GM18951 (cell line): Measurements from ENCODE around the gene PCDHA5.
"Not testable (repeated sequence)": the region's sequence is repeated elsewhere in the genome, so short reads cannot be mapped to it uniquely, and the experiment has no call there.

Experiments used
- POLR2A ChIP-seq: IDR thresholded peaks from 4 replicates; pipeline ENCODE4 v1.6.1; 2011; ENCODE audit warnings: mild to moderate bottlenecking; ENCODE audit not compliant: insufficient read length, insufficient read depth; ENCODE audit errors: extremely low read depth
- in situ Hi-C: fragments of 300-500 bp; cut with MboI; formaldehyde crosslinking; loops from one replicate; pipeline ENCODE4 v1.12.0; 2022; ENCODE audit warnings: low sequenced_read_pairs, mixed read lengths, inconsistent platforms; ENCODE audit not compliant: unreplicated experiment

Gene PCDHA5

DNA sequence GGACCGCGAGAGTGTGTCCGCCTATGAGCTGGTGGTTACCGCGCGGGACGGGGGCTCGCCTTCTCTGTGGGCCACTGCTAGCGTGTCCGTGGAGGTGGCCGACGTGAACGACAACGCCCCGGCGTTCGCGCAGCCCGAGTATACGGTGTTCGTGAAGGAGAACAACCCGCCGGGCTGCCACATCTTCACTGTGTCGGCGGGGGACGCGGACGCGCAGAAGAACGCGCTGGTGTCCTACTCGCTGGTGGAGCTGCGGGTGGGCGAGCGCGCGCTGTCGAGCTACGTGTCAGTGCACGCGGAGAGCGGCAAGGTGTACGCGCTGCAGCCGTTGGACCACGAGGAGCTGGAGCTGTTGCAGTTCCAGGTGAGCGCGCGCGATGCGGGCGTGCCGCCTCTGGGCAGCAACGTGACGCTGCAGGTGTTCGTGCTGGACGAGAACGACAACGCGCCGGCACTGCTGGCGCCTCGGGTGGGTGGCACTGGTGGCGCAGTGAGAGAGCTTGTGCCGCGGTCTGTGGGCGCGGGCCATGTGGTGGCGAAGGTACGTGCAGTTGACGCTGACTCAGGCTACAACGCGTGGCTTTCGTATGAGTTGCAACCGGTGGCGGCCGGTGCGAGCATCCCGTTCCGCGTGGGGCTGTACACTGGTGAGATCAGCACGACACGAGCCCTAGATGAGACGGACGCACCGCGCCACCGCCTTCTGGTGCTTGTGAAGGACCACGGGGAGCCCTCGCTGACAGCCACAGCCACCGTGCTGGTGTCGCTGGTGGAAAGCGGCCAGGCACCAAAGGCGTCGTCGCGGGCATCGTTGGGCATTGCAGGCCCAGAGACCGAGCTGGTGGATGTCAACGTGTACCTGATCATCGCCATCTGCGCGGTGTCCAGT, 14.5 kb downstream of the PCDHA5 start:
- no peak for TF ChIP-seq POLR2A
- in situ Hi-C loops, result no loop called here

DNA sequence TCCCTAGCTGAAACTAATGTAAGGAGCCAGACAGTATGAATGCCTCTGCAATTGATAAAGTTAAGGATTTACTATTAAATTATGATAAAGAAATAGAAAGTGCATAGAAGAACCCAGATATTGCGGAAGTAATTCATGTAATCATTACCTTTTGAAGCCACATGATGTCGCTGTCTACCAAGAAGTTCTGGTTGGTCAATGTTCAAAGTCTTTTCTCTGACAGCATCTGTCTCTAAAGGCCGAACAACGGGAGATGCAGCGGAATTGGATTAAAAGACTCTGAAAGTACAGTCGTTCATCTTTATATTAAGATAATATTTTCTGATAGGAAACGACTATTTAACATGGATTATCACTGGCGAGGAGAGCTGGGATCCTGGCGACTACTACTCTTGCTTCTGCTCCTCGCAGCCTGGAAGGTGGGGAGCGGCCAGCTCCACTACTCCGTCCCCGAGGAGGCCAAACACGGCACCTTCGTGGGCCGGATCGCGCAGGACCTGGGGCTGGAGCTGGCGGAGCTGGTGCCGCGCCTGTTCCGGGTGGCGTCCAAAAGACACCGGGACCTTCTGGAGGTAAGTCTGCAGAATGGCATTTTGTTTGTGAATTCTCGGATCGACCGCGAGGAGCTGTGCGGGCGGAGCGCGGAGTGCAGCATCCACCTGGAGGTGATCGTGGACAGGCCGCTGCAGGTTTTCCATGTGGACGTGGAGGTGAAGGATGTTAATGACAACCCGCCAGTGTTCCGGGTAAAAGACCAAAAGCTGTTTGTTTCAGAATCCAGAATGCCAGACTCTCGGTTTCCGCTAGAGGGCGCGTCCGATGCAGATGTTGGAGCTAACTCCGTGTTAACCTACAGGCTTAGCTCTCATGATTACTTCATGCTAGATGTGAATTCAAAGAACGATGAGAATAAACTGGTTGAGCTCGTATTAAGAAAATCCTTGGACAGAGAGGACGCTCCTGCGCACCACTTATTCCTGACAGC, 19.9 kb downstream of the PCDHA5 start, which contains the start of gene PCDHA8:
Gene PCDHA8, plus strand, starts transcription at position 210 of the 985 bp plus-strand sequence. Its CDS starts 135 bp downstream, at position 345.
- in situ Hi-C loops, result no loop called here
- TF ChIP-seq POLR2A, result no peak

DNA sequence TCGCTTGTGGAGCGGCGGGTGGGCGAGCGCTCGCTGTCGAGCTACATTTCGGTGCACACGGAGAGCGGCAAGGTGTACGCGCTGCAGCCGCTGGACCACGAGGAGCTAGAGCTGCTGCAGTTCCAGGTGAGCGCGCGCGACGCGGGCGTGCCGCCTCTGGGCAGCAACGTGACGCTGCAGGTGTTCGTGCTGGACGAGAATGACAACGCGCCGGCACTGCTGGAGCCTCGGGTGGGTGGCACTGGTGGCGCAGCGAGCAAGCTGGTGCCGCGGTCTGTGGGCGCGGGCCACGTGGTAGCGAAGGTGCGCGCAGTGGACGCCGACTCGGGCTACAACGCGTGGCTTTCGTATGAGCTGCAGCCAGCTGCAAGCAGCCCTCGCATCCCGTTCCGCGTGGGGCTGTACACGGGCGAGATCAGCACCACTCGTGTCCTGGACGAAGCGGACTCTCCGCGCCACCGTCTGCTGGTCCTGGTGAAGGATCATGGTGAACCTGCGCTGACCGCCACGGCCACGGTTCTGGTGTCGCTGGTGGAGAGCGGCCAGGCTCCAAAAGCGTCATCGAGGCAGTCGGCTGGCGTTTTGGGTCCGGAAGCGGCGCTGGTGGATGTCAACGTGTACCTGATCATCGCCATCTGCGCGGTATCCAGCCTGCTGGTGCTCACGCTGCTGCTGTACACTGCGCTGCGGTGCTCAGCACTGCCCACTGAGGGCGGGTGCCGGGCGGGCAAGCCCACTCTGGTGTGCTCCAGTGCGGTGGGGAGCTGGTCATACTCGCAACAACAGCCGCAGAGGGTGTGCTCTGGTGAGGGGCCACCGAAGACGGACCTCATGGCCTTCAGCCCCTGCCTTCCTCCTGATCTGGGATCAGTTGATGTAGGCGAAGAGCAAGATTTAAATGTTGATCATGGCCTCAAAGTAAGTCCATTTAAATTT, 21.7 kb downstream of the PCDHA5 start:
- TF ChIP-seq POLR2A, result no peak
- in situ Hi-C loops, result no loop called here

DNA sequence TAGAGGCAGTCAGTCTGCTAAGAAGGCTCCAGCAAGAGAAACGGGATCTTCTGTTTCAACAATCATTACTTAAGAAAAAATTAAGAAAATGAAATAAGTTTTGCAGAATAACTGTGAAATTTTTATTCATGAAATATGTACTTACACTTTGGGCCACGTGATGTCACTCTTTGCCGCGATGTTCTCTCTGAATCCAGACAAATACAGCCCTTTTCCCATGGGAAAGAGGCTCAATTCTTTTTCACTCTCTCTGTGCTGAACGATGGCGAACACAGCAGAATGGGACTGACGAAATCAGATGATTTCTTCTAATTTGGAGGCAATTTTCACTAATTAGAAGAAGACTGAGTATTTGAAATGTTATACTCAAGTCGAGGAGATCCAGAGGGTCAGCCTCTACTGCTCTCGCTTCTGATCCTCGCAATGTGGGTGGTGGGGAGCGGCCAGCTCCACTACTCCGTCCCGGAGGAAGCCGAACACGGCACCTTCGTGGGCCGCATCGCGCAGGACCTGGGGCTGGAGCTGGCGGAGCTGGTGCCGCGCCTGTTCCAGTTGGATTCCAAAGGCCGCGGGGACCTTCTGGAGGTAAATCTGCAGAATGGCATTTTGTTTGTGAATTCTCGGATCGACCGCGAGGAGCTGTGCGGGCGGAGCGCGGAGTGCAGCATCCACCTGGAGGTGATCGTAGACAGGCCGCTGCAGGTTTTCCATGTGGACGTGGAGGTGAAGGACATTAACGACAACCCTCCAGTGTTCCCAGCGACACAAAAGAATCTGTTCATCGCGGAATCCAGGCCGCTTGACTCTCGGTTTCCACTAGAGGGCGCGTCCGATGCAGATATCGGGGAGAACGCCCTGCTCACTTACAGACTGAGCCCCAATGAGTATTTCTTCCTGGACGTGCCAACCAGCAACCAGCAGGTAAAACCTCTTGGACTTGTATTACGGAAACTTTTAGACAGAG, 27.0 kb downstream of the PCDHA5 start, which contains the start of gene PCDHA9:
Gene PCDHA9, plus strand, starts transcription at position 244 of the 964 bp plus-strand sequence. Its CDS starts 114 bp downstream, at position 358.
- in situ Hi-C loops, result not testable (repeated sequence)

DNA sequence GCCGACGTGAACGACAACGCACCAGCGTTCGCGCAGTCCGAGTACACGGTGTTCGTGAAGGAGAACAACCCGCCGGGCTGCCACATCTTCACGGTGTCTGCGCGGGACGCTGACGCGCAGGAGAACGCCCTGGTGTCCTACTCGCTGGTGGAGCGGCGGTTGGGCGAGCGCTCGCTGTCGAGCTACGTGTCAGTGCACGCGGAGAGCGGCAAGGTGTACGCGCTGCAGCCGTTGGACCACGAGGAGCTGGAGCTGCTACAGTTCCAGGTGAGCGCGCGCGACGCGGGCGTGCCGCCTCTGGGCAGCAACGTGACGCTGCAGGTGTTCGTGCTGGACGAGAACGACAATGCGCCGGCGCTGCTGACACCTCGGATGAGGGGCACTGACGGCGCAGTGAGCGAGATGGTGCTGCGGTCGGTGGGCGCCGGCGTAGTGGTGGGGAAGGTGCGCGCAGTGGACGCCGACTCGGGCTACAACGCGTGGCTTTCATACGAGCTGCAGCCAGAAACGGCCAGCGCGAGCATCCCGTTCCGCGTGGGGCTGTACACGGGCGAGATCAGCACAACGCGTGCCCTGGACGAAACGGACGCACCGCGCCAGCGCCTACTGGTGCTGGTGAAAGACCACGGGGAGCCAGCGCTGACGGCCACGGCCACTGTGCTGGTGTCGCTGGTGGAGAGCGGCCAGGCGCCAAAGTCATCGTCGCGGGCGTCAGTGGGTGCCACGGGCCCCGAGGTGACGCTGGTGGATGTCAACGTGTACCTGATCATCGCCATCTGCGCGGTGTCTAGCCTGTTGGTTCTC, 28.6 kb downstream of the PCDHA5 start:
- in situ Hi-C loops, result not testable (repeated sequence)

DNA sequence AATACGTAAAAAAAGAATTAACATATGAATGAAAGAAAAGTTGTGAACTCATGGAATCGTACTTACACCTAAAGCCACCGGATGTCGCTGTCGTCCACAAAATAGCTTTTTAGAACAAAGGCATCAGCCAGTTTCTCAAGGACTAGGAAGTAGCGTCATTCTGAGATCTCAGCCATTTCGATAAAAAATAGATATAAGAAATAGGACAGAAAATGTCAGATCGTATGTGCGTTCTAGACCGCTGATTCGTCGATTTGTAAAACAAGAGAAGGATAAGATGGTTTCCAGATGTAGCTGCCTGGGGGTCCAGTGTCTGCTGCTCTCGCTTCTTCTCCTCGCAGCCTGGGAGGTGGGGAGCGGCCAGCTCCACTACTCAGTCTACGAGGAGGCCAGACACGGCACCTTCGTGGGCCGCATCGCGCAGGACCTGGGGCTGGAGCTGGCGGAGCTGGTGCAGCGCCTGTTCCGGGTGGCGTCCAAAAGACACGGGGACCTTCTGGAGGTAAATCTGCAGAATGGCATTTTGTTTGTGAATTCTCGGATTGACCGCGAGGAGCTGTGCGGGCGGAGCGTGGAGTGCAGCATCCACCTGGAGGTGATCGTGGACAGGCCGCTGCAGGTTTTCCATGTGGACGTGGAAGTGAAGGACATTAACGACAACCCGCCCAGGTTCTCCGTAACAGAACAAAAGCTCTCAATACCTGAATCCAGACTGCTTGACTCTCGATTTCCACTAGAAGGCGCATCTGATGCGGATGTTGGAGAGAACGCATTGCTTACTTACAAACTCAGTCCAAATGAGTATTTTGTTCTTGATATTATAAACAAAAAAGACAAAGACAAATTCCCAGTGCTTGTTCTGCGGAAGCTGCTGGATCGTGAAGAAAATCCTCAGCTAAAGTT, 34.6 kb downstream of the PCDHA5 start, which contains the start of gene PCDHA10:
Gene PCDHA10, plus strand, starts transcription at position 126 of the 903 bp plus-strand sequence. Its CDS starts 152 bp downstream, at position 278.
- in situ Hi-C loops, result no loop called here
- TF ChIP-seq POLR2A, result no peak

DNA sequence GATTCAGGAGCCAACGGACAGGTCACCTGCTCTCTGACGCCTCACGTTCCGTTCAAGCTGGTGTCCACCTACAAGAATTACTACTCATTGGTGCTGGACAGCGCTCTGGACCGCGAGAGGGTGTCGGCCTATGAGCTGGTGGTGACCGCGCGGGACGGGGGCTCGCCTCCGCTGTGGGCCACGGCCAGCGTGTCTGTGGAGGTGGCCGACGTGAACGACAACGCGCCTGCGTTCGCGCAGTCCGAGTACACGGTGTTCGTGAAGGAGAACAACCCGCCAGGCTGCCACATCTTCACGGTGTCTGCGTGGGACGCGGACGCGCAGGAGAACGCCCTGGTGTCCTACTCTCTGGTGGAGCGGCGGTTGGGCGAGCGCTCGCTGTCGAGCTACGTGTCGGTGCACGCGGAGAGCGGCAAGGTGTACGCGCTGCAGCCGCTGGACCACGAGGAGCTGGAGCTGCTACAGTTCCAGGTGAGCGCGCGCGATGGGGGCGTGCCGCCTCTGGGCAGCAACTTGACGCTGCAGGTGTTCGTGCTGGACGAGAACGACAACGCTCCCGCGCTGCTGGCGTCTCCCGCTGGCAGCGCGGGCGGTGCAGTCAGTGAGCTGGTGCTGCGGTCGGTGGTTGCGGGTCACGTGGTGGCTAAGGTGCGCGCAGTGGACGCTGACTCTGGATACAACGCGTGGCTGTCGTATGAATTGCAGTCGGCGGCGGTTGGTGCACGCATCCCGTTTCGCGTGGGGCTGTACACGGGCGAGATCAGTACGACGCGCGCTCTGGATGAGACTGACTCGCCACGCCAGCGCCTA, 36.0 kb downstream of the PCDHA5 start:
- no peak for TF ChIP-seq POLR2A
- in situ Hi-C loops, result no loop called here

DNA sequence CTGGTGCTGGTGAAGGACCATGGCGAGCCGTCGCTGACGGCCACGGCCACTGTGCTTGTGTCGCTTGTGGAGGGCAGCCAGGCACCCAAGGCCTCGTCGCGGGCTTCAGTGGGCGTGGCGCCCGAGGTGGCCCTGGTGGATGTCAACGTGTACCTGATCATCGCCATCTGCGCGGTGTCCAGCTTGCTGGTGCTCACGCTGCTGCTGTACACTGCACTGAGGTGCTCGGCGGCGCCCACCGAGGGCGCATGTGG, 36.5 kb downstream of the PCDHA5 start:
- TF ChIP-seq POLR2A, result no peak
- in situ Hi-C loops, result no loop called here
